Putamen (tissue), 1 donor: Measurements from ENCODE around the gene SLC10A6.
A peak's percentile ranks its signal among the peaks of the same experiment; 100 is the strongest.
"Not testable (repeated sequence)": the region's sequence is repeated elsewhere in the genome, so short reads cannot be mapped to it uniquely, and the experiment has no call there.

Source experiments
- DNase-seq: peaks from one replicate; pipeline ENCODE4 v3.0.0-alpha.2; 2016; ENCODE audit warnings: low spot score

Gene SLC10A6

GRCh38 chr4:86848732-86849619 lies at the start of gene SLC10A6:
Gene SLC10A6, minus strand, starts transcription at chr4:86849384. Its CDS starts 269 bp downstream, at chr4:86849115.
- DNase-seq = peak; percentile 3

- DNase-seq = no peak
Measured at GRCh38 chr4:86898562-86898961, 49.4 kb upstream of the SLC10A6 start.

- DNase-seq = no peak
Measured at GRCh38 chr4:86896596-86896995, 47.4 kb upstream of the SLC10A6 start.

GRCh38 chr4:86895692-86896488 lies 46.7 kb upstream of the SLC10A6 start:
- peak; percentile 72 for DNase-seq

- DNase-seq = no peak
Measured at GRCh38 chr4:86894455-86894854, 45.3 kb upstream of the SLC10A6 start.

- DNase-seq = no peak
Measured at GRCh38 chr4:86893136-86893535, 44.0 kb upstream of the SLC10A6 start.

- DNase-seq = peak; percentile 42
Measured at GRCh38 chr4:86892636-86892960, 43.4 kb upstream of the SLC10A6 start.

- peak; percentile 60 for DNase-seq
Measured at GRCh38 chr4:86891762-86892635, 42.8 kb upstream of the SLC10A6 start, which contains the start of gene C4orf36. Gene C4orf36, minus strand, starts transcription at chr4:86892422. Its CDS starts 902 bp downstream, at chr4:86891520.

GRCh38 chr4:86890790-86891189 lies 41.6 kb upstream of the SLC10A6 start:
- no peak for DNase-seq

GRCh38 chr4:86879641-86880040 lies 30.5 kb upstream of the SLC10A6 start:
- no peak for DNase-seq

- DNase-seq = no peak
Measured at GRCh38 chr4:86878640-86879039, 29.5 kb upstream of the SLC10A6 start.

- no peak for DNase-seq
Measured at GRCh38 chr4:86876894-86877685, 27.9 kb upstream of the SLC10A6 start.

- not testable (repeated sequence) for DNase-seq
Measured at GRCh38 chr4:86875436-86875835, 26.3 kb upstream of the SLC10A6 start.

- DNase-seq = no peak
Measured at GRCh38 chr4:86872135-86872534, 23.0 kb upstream of the SLC10A6 start.

GRCh38 chr4:86870442-86871069 lies 21.4 kb upstream of the SLC10A6 start:
- DNase-seq = no peak

GRCh38 chr4:86857341-86858052 lies 8.3 kb upstream of the SLC10A6 start:
- no peak for DNase-seq

- no peak for DNase-seq
Measured at GRCh38 chr4:86856896-86857295, 7.7 kb upstream of the SLC10A6 start.

- no peak for DNase-seq
Measured at GRCh38 chr4:86855572-86855971, 6.4 kb upstream of the SLC10A6 start.

- DNase-seq = no peak
Measured at GRCh38 chr4:86853209-86853608, 4.0 kb upstream of the SLC10A6 start.

GRCh38 chr4:86848136-86848535 lies 1.0 kb downstream of the SLC10A6 start:
- no peak for DNase-seq
